IMR-90 (cell line): Measurements from ENCODE around the gene OR1S1. TPM values are rescaled to one million over a fixed set of nuclear protein-coding genes. Genes with fewer than 3 reads are reported as not detected.

Source experiments
- ATAC-seq: fragments of 200-7000 bp; cut with Tn5 transposase; 2 replicates; pipeline ENCODE4 v1.9.1; 2020; ENCODE audit warnings: low read depth, mild to moderate bottlenecking, moderate library complexity
- BruUV-seq: library from RNA; stranded (reverse); fragments of 400-500 nt; replicated peaks from 2 replicates; lab custom pipeline; 2021; lab: Mats Ljungman, UMichigan
- CTCF ChIA-PET: fragments of 300-600 bp; formaldehyde crosslinking; extraction: SDS; loops from one replicate; lab custom pipeline; 2021; ENCODE audit warnings: antibody characterized with exemption; lab: Yijun Ruan, JAX
- POLR2A ChIA-PET: fragments of 300-600 bp; sonication (Branson Sonifier 250); formaldehyde crosslinking; loops from one replicate; lab custom pipeline; 2022; ENCODE audit warnings: antibody characterized with exemption; ENCODE audit not compliant: unreplicated experiment; lab: Charles Lee
- DNase-seq: peaks from one replicate; pipeline ENCODE4 v3.0.0; 2013
- H2AFZ ChIP-seq: replicated peaks from 2 replicates; pipeline ENCODE3; 2013; ENCODE audit warnings: low read length, mild to moderate bottlenecking; ENCODE audit not compliant: poor library complexity
- H2AK5ac ChIP-seq: 2 replicates; pipeline ENCODE4 v1.6.1; 2013; ENCODE audit warnings: low read depth, low read length, inconsistent platforms
- H2AK9ac ChIP-seq: replicated peaks from 2 replicates; pipeline ENCODE3; 2013; ENCODE audit warnings: mild to moderate bottlenecking, low read depth, low read length, moderate library complexity; ENCODE audit not compliant: poor library complexity
- H2BK120ac ChIP-seq: 2 replicates; pipeline ENCODE4 v1.6.1; 2013; ENCODE audit warnings: low read depth, low read length, inconsistent platforms
- H2BK15ac ChIP-seq: 3 replicates; pipeline ENCODE4 v1.6.1; 2013; ENCODE audit warnings: low read depth, low read length, inconsistent platforms
- H2BK20ac ChIP-seq: 2 replicates; pipeline ENCODE4 v1.6.1; 2013; ENCODE audit warnings: low read depth, mild to moderate bottlenecking, inconsistent platforms, low read length, moderate library complexity
- H2BK5ac ChIP-seq: 2 replicates; pipeline ENCODE4 v1.6.1; 2013; ENCODE audit warnings: mild to moderate bottlenecking, low read depth, low read length, inconsistent platforms; ENCODE audit not compliant: poor library complexity, severe bottlenecking
- H3K14ac ChIP-seq: replicated peaks from 2 replicates; pipeline ENCODE4 v1.6.1; 2013; ENCODE audit warnings: low read depth, low read length, inconsistent platforms
- H3K18ac ChIP-seq: 2 replicates; pipeline ENCODE4 v1.6.1; 2013; ENCODE audit warnings: low read depth, low read length, control low read depth
- H3K23ac ChIP-seq: 2 replicates; pipeline ENCODE4 v1.6.1; 2013; ENCODE audit warnings: low read depth, low read length, inconsistent platforms
- H3K27ac ChIP-seq: 2 replicates; pipeline ENCODE4 v1.5.1; 2013; ENCODE audit warnings: mild to moderate bottlenecking, control low read depth, low read length; ENCODE audit not compliant: insufficient read depth
- H3K27me3 ChIP-seq: 2 replicates; pipeline ENCODE4 v1.6.1; 2013; ENCODE audit warnings: low read length; ENCODE audit not compliant: control insufficient read depth, insufficient read depth
- H3K36me3 ChIP-seq: 2 replicates; pipeline ENCODE4 v1.6.1; 2013; ENCODE audit warnings: low read length, mixed read lengths; ENCODE audit not compliant: control insufficient read depth, insufficient read depth
- H3K4ac ChIP-seq: 2 replicates; pipeline ENCODE4 v1.6.1; 2013; ENCODE audit warnings: low read depth, low read length, inconsistent platforms
- H3K4me1 ChIP-seq: 2 replicates; pipeline ENCODE4 v1.6.1; 2013; ENCODE audit warnings: low read length, mixed read lengths; ENCODE audit not compliant: control insufficient read depth, insufficient read depth
- H3K4me2 ChIP-seq: 2 replicates; pipeline ENCODE4 v1.6.1; 2013; ENCODE audit warnings: low read depth, mild to moderate bottlenecking, control low read depth, low read length, moderate library complexity
- H3K4me3 ChIP-seq: 2 replicates; pipeline ENCODE4 v1.5.1; 2013; ENCODE audit warnings: low read depth, mild to moderate bottlenecking, control low read depth, low read length, moderate library complexity; ENCODE audit not compliant: insufficient read depth
- H3K56ac ChIP-seq: 2 replicates; pipeline ENCODE4 v1.6.1; 2013; ENCODE audit warnings: low read length, inconsistent platforms; ENCODE audit not compliant: insufficient read depth; ENCODE audit errors: extremely low read depth
- H3K79me1 ChIP-seq, 2 experiments: 2 replicates each; pipeline ENCODE4 v1.6.1; 2013; ENCODE audit warnings: low read length in 2 of 2, inconsistent platforms in 1 of 2, low read depth in 1 of 2
- H3K9ac ChIP-seq: 2 replicates; pipeline ENCODE4 v1.6.1; 2013; ENCODE audit warnings: low read depth, low read length, control low read depth
- H3K9me1 ChIP-seq: 2 replicates; pipeline ENCODE4 v1.6.1; 2013; ENCODE audit warnings: low read length, inconsistent platforms; ENCODE audit not compliant: insufficient read depth
- H3K9me3 ChIP-seq: 2 replicates; pipeline ENCODE4 v1.6.1; 2013; ENCODE audit warnings: low read length; ENCODE audit not compliant: control insufficient read depth, insufficient read depth
- H4K20me1 ChIP-seq: 2 replicates; pipeline ENCODE4 v1.6.1; 2013; ENCODE audit warnings: low read length, inconsistent platforms; ENCODE audit not compliant: insufficient read depth
- H4K5ac ChIP-seq: 2 replicates; pipeline ENCODE4 v1.6.1; 2013; ENCODE audit warnings: mild to moderate bottlenecking, low read depth, low read length, control low read depth
- H4K8ac ChIP-seq, 2 experiments: 2 replicates each; pipeline ENCODE4 v1.6.1; 2013; ENCODE audit warnings: low read depth in 2 of 2, low read length in 2 of 2, control low read depth in 1 of 2, inconsistent platforms in 1 of 2
- H4K91ac ChIP-seq: 2 replicates; pipeline ENCODE4 v1.6.1; 2013; ENCODE audit warnings: low read depth, low read length, inconsistent platforms; ENCODE audit not compliant: insufficient read depth
- BHLHE40 ChIP-seq: fragments of 150-350 bp; IDR thresholded peaks from 2 replicates; pipeline ENCODE4 v1.6.1; 2016; ENCODE audit warnings: mild to moderate bottlenecking, low read depth, low read length
- CEBPB ChIP-seq: IDR thresholded peaks from 2 replicates; pipeline ENCODE4 v1.6.1; 2012; ENCODE audit warnings: low read depth, low read length, improper control_type of control experiment
- CHD1 ChIP-seq: IDR thresholded peaks from 2 replicates; pipeline ENCODE4 v1.6.1; 2012; ENCODE audit warnings: low read depth, low read length, improper control_type of control experiment
- ELK1 ChIP-seq: fragments of 150-350 bp; IDR thresholded peaks from 2 replicates; pipeline ENCODE4 v1.6.1; 2016; ENCODE audit warnings: low read depth, mild to moderate bottlenecking, low read length, moderate library complexity, borderline replicate concordance
- FOS ChIP-seq: fragments of 150-350 bp; IDR thresholded peaks from 2 replicates; pipeline ENCODE4 v1.6.1; 2016; ENCODE audit warnings: low read depth, low read length
- MAFK ChIP-seq: IDR thresholded peaks from 2 replicates; pipeline ENCODE4 v1.6.1; 2012; ENCODE audit warnings: low read depth, low read length, improper control_type of control experiment
- MAZ ChIP-seq: IDR thresholded peaks from 2 replicates; pipeline ENCODE4 v1.6.1; 2012; ENCODE audit warnings: low read depth, mild to moderate bottlenecking, low read length, improper control_type of control experiment, moderate library complexity, borderline replicate concordance
- MXI1 ChIP-seq: IDR thresholded peaks from 2 replicates; pipeline ENCODE4 v1.6.1; 2012; ENCODE audit warnings: low read depth, mild to moderate bottlenecking, low read length, moderate library complexity, borderline replicate concordance
- NFE2L2 ChIP-seq: fragments of 150-350 bp; IDR thresholded peaks from 2 replicates; pipeline ENCODE4 v1.6.1; 2016; ENCODE audit warnings: low read depth, mild to moderate bottlenecking, low read length
- POLR2A ChIP-seq: IDR thresholded peaks from 2 replicates; pipeline ENCODE4 v1.6.1; 2012; ENCODE audit warnings: mild to moderate bottlenecking, low read depth, low read length
- RAD21 ChIP-seq: IDR thresholded peaks from 2 replicates; pipeline ENCODE4 v1.6.1; 2012; ENCODE audit warnings: low read length, improper control_type of control experiment
- RCOR1 ChIP-seq: IDR thresholded peaks from 2 replicates; pipeline ENCODE4 v1.6.1; 2012; ENCODE audit warnings: mild to moderate bottlenecking, low read length, improper control_type of control experiment; ENCODE audit not compliant: insufficient replicate concordance
- RFX5 ChIP-seq: IDR thresholded peaks from 2 replicates; pipeline ENCODE4 v1.8.0; 2012; ENCODE audit warnings: low read depth, mild to moderate bottlenecking, low read length, moderate library complexity
- SMC3 ChIP-seq: fragments of 150-350 bp; IDR thresholded peaks from 2 replicates; pipeline ENCODE4 v1.6.1; 2016; ENCODE audit warnings: low read depth, mild to moderate bottlenecking, antibody characterized with exemption, low read length, moderate library complexity
- USF2 ChIP-seq: fragments of 150-350 bp; IDR thresholded peaks from 2 replicates; pipeline ENCODE4 v1.6.1; 2017; ENCODE audit warnings: mild to moderate bottlenecking, antibody characterized with exemption, low read length, low read depth
- WGBS, 2 experiments: methylation state at CpG; one replicate each; pipeline versions ENCODE4 v1.1.5 to v1.1.7; 2013; ENCODE audit warnings: missing lambda C conversion rate in 2 of 2; ENCODE audit not compliant: insufficient read length in 1 of 2; ENCODE audit errors: extremely low coverage in 2 of 2; 5-methylcytosine and 5-hydroxymethylcytosine counted together
- dilution Hi-C: fragments of 300-500 bp; cut with HindIII; formaldehyde crosslinking; loops from one replicate; pipeline ENCODE4 v1.14.3; 2018; ENCODE audit warnings: low sequenced_read_pairs; ENCODE audit not compliant: unreplicated experiment
- in situ Hi-C: fragments of 300-500 bp; cut with MboI; formaldehyde crosslinking; loops from 3 replicates; pipeline ENCODE4 v1.14.3; 2019; ENCODE audit warnings: low sequenced_read_pairs, inconsistent platforms, mixed read lengths
- intact Hi-C: fragments of 100-400 bp; cut with micrococcal nuclease; formaldehyde crosslinking; loops from 2 replicates; pipeline ENCODE4 v1.10.0; 2022
- polyA plus RNA-seq, 3 experiments: library from polyadenylated mRNA; depleted of rRNA; stranded (reverse); fragments of >200 nt; gene quantifications; 2 replicates each; pipeline ENCODE4 v1.2.3, GENCODE V29; 2012; ENCODE audit warnings: low replicate concordance in 1 of 3
- total RNA-seq: library from RNA; depleted of rRNA; stranded (reverse); fragments of >200 nt; gene quantifications from 2 replicates; pipeline ENCODE4 v1.2.3, GENCODE V29; 2012
- TF ChIP-seq, protein P1 (sequence below): conservative IDR thresholded peaks from 2 replicates; pipeline ENCODE4 v1.5.1; 2012; ENCODE audit warnings: mild to moderate bottlenecking, low read depth, low read length, improper control_type of control experiment

OR1S1 gene
- total and polyA plus RNA-seq, 2 of the 4 experiments (the other 2 are of a cell fraction) = not detected

- DNase-seq (no peak), ATAC-seq (no peak)
- Histone ChIP-seq H3K36me3 (no peaks in the 10 kb centered on the region), H2AK5ac (no peak overlapping the region), H4K20me1 (no peaks in the 10 kb centered on the region), H2BK5ac (no peak overlapping the region), H3K4ac (no peak overlapping the region), H2BK120ac (no peak overlapping the region), H4K5ac (no peak overlapping the region), H2BK15ac (no peak overlapping the region), H3K9me1 (no peaks in the 10 kb centered on the region), H3K9ac (no peak overlapping the region), H3K4me3 (no peak overlapping the region), H3K9me3 (peaks cover 5% of the 10 kb centered on the region; the same call in 1 of the 2 replicates), H3K4me2 (no peak overlapping the region), H3K27me3 (no peaks in the 10 kb centered on the region), H3K23ac (no peak overlapping the region), H2AFZ (no peak overlapping the region), H3K14ac (no peak overlapping the region), H3K18ac (no peak overlapping the region), H3K79me1 (no peaks in the 10 kb centered on the region), H4K91ac (no peak overlapping the region), H2BK20ac (no peak overlapping the region), H2AK9ac (no peak overlapping the region), H3K4me1 (no peaks in the 10 kb centered on the region), H3K56ac (no peak overlapping the region), H4K8ac (no peak overlapping the region), H3K27ac (no peak overlapping the region)
- dilution Hi-C loops (no loop called here), in situ Hi-C loops (no loop called here), intact Hi-C loops (no loop called here)
- ChIA-PET POLR2A (no interaction called here), CTCF (no interaction called here)
- WGBS, 2 experiments = no CpG with 5 or more reads among the region's 2 CpGs
- TF ChIP-seq MXI1 (no peak), POLR2A (no peak), CEBPB (no peak), USF2 (no peak), CHD1 (no peak), SMC3 (no peak), FOS (no peak), MAFK (no peak), MAZ (no peak), BHLHE40 (no peak), ELK1 (no peak), RFX5 (no peak), RAD21 (no peak), NFE2L2 (no peak), RCOR1 (no peak)
- TF ChIP-seq, protein P1, sequence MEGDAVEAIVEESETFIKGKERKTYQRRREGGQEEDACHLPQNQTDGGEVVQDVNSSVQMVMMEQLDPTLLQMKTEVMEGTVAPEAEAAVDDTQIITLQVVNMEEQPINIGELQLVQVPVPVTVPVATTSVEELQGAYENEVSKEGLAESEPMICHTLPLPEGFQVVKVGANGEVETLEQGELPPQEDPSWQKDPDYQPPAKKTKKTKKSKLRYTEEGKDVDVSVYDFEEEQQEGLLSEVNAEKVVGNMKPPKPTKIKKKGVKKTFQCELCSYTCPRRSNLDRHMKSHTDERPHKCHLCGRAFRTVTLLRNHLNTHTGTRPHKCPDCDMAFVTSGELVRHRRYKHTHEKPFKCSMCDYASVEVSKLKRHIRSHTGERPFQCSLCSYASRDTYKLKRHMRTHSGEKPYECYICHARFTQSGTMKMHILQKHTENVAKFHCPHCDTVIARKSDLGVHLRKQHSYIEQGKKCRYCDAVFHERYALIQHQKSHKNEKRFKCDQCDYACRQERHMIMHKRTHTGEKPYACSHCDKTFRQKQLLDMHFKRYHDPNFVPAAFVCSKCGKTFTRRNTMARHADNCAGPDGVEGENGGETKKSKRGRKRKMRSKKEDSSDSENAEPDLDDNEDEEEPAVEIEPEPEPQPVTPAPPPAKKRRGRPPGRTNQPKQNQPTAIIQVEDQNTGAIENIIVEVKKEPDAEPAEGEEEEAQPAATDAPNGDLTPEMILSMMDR = no peak
- no TSS peak for BruUV-seq
Observed at GRCh38 chr11:58243954-58244353, 31.4 kb downstream of the OR1S1 start.
